AG10803 (cell line): ENCODE data around the gene TNRC6C.
"Not testable (repeated sequence)": the region's sequence is repeated elsewhere in the genome, so short reads cannot be mapped to it uniquely, and the experiment has no call there.

Experiments used
- DNase-seq: peaks from one replicate; pipeline ENCODE4 v3.0.0; 2010; ENCODE audit warnings: low read depth
- H3K4me3 ChIP-seq: 2 replicates; pipeline ENCODE4 v1.5.1; 2011; ENCODE audit warnings: mild to moderate bottlenecking, low read length, control low read depth
- TF ChIP-seq, protein P1 (sequence below): conservative IDR thresholded peaks from 2 replicates; pipeline ENCODE4 v1.5.1; 2011; ENCODE audit warnings: mild to moderate bottlenecking, low read length, control low read depth, inconsistent platforms

TNRC6C gene

GRCh38 chr17:78081551-78081950, 123.0 kb downstream of the TNRC6C start:
- DNase-seq = no peak
- H3K4me3 ChIP-seq = no peak overlapping the region
- TF ChIP-seq, protein P1, sequence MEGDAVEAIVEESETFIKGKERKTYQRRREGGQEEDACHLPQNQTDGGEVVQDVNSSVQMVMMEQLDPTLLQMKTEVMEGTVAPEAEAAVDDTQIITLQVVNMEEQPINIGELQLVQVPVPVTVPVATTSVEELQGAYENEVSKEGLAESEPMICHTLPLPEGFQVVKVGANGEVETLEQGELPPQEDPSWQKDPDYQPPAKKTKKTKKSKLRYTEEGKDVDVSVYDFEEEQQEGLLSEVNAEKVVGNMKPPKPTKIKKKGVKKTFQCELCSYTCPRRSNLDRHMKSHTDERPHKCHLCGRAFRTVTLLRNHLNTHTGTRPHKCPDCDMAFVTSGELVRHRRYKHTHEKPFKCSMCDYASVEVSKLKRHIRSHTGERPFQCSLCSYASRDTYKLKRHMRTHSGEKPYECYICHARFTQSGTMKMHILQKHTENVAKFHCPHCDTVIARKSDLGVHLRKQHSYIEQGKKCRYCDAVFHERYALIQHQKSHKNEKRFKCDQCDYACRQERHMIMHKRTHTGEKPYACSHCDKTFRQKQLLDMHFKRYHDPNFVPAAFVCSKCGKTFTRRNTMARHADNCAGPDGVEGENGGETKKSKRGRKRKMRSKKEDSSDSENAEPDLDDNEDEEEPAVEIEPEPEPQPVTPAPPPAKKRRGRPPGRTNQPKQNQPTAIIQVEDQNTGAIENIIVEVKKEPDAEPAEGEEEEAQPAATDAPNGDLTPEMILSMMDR = no peak

GRCh38 chr17:78082355-78082872, 123.9 kb downstream of the TNRC6C start:
- DNase-seq, H3K4me3 ChIP-seq: not testable (repeated sequence)

GRCh38 chr17:78082988-78083387, 124.5 kb downstream of the TNRC6C start:
- no peak overlapping the region for H3K4me3 ChIP-seq
- no peak for DNase-seq
- TF ChIP-seq, protein P1 = no peak

DNA sequence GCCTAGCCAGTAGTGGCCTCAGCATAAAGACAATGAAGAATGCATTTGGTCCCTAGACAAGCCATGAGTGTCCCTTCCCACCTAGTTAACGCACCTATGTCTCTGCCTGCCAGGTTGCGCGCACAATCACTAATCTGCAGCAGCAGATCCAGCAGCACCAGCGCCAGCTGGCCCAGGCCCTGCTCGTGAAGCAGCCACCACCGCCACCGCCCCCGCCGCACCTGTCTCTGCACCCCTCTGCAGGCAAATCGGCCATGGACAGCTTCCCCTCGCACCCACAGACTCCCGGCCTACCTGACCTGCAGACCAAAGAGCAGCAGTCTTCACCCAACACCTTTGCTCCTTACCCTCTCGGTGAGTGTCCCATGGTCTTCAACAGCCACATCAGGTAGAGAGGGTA, 128.2 kb downstream of the TNRC6C start:
- no peak overlapping the region for H3K4me3 ChIP-seq
- TF ChIP-seq, protein P1 = no peak
- DNase-seq = no peak

- TF ChIP-seq, protein P1 = no peak
- DNase-seq = no peak
- H3K4me3 ChIP-seq = no peak overlapping the region
Observed at GRCh38 chr17:78088529-78088928, 130.0 kb downstream of the TNRC6C start.

- H3K4me3 ChIP-seq = no peak overlapping the region
- TF ChIP-seq, protein P1 = no peak
- DNase-seq = no peak
Observed at GRCh38 chr17:78089576-78090281, 131.2 kb downstream of the TNRC6C start.

DNA sequence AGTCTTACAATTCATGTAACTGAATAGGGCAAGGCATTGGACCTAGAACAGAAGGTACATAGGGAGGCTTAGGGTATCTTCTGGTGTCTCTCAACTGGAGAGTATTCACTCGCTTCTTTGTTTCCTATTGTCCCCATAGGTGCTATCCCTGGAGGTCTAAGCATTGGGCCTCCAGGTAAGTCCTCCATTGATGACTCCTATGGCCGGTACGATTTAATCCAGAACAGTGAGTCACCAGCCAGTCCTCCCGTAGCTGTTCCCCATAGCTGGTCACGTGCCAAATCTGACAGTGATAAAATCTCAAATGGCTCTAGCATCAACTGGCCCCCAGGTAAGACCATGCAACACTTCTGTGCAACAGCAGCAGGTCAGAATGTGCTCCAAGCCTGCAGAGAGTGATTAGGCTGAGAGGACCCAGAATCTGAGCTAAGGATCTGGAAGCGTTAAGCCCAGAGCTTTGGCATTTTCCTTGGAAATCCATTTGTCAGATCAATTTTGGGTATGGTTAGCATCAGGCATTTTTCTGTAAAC, 134.4 kb downstream of the TNRC6C start:
- TF ChIP-seq, protein P1 = no peak
- H3K4me3 ChIP-seq = no peak overlapping the region
- no peak for DNase-seq
